Measurements from ENCODE around the gene APBA1.

APBA1 gene

GRCh38 chr9:69655065-69655464, 17.1 kb downstream of the APBA1 start:
- DNase-seq = no peak

- DNase-seq = no peak
Observed at GRCh38 chr9:69653261-69653660, 18.9 kb downstream of the APBA1 start.

GRCh38 chr9:69649566-69650250, 22.5 kb downstream of the APBA1 start:
- no peak for DNase-seq

- no peak for DNase-seq
Observed at GRCh38 chr9:69647804-69648203, 24.4 kb downstream of the APBA1 start.

- no peak for DNase-seq
Observed at GRCh38 chr9:69646810-69647209, 25.4 kb downstream of the APBA1 start.

- DNase-seq = no peak
Observed at GRCh38 chr9:69645488-69645887, 26.7 kb downstream of the APBA1 start.

GRCh38 chr9:69643098-69643497, 29.1 kb downstream of the APBA1 start:
- no peak for DNase-seq

GRCh38 chr9:69637817-69638200, 34.4 kb downstream of the APBA1 start:
- no peak for DNase-seq

GRCh38 chr9:69637193-69637816, 34.9 kb downstream of the APBA1 start:
- no peak for DNase-seq

- no peak for DNase-seq
Observed at GRCh38 chr9:69633716-69634115, 38.5 kb downstream of the APBA1 start.

- no peak for DNase-seq
Observed at GRCh38 chr9:69632768-69633167, 39.4 kb downstream of the APBA1 start.

- no peak for DNase-seq
Observed at GRCh38 chr9:69627281-69627680, 44.9 kb downstream of the APBA1 start.

- DNase-seq = no peak
Observed at GRCh38 chr9:69623276-69623675, 48.9 kb downstream of the APBA1 start.

GRCh38 chr9:69622676-69623075, 49.5 kb downstream of the APBA1 start:
- no peak for DNase-seq

GRCh38 chr9:69621730-69622460, 50.3 kb downstream of the APBA1 start:
- no peak for DNase-seq

GRCh38 chr9:69620731-69621130, 51.4 kb downstream of the APBA1 start:
- DNase-seq = no peak

GRCh38 chr9:69619233-69619632, 52.9 kb downstream of the APBA1 start:
- DNase-seq = no peak

GRCh38 chr9:69617006-69617405, 55.2 kb downstream of the APBA1 start:
- DNase-seq = no peak

- no peak for DNase-seq
Observed at GRCh38 chr9:69615880-69616279, 56.3 kb downstream of the APBA1 start.

GRCh38 chr9:69611221-69611620, 61.0 kb downstream of the APBA1 start:
- no peak for DNase-seq

- DNase-seq = no peak
Observed at GRCh38 chr9:69609156-69609555, 63.0 kb downstream of the APBA1 start.

GRCh38 chr9:69606089-69606488, 66.1 kb downstream of the APBA1 start:
- no peak for DNase-seq

- no peak for DNase-seq
Observed at GRCh38 chr9:69605406-69605805, 66.8 kb downstream of the APBA1 start.

- no peak for DNase-seq
Observed at GRCh38 chr9:69604568-69605219, 67.5 kb downstream of the APBA1 start.

Data from CD4-positive, alpha-beta T cell treated with Interleukin-10 for 1 hour (primary cell).